HepG2 (cell line): ENCODE data around the gene ALPK3. TPM values are rescaled to one million over a fixed set of nuclear protein-coding genes. Genes with fewer than 3 reads are reported as not detected.
A peak's percentile ranks its signal among the peaks of the same experiment; 100 is the strongest.

ENCODE experiments used
- HNF4G ChIP-seq, 2 experiments: sonication (generic) in 1 of 2; formaldehyde crosslinking in 1 of 2; IDR thresholded peaks; 2 replicates each; pipeline versions ENCODE4 v1.4.0 to v1.6.1; 2011 to 2020; ENCODE audit warnings: borderline replicate concordance in 2 of 2, low read depth in 2 of 2, mild to moderate bottlenecking in 2 of 2, low read length in 1 of 2, missing genetic modification reagents in 1 of 2, moderate library complexity in 1 of 2
- HNRNPK ChIP-seq: fragments of 200-400 bp; formaldehyde crosslinking; IDR thresholded peaks from 2 replicates; pipeline ENCODE4 v1.6.1; 2018; ENCODE audit warnings: low read length, low read depth, moderate library complexity, mild to moderate bottlenecking; ENCODE audit not compliant: poor library complexity, severe bottlenecking
- ZBTB43 ChIP-seq: sonication (generic); formaldehyde crosslinking; conservative IDR thresholded peaks from 2 replicates; pipeline ENCODE4 v1.4.0; 2020; ENCODE audit warnings: missing genetic modification reagents
- ZNF407 ChIP-seq: sonication (generic); formaldehyde crosslinking; IDR thresholded peaks from one replicate; pipeline ENCODE4 v1.5.1; 2020; ENCODE audit warnings: mild to moderate bottlenecking, missing genetic modification reagents; ENCODE audit errors: not compliant biosample characterization
- ZNF687 ChIP-seq: sonication (generic); formaldehyde crosslinking; IDR thresholded peaks from 2 replicates; pipeline ENCODE4 v1.5.1; 2020; ENCODE audit warnings: mild to moderate bottlenecking, missing genetic modification reagents, moderate library complexity
- ZNF7 ChIP-seq: IDR thresholded peaks from 2 replicates; pipeline ENCODE4 v1.6.1; 2016; ENCODE audit warnings: missing biosample characterization, missing genetic modification reagents
- ZNF777 ChIP-seq: sonication (generic); formaldehyde crosslinking; IDR thresholded peaks from 2 replicates; pipeline ENCODE4 v1.4.0; 2020; ENCODE audit warnings: missing genetic modification reagents
- polyA plus RNA-seq, 8 experiments: library from polyadenylated mRNA; depleted of rRNA in 3 of 8; stranded (reverse) in 7 of 8; unstranded in 1 of 8; fragments of >200 nt; fragmentation: Illumina TruSeq in 4 of 8; extraction: Trizol in 4 of 8; gene quantifications; 2 replicates each; pipeline versions ENCODE4 v1.2.1 to v1.2.3, GENCODE V29; 2011 to 2016; ENCODE audit warnings: low read depth in 4 of 8, missing spikeins in 1 of 8, mixed read lengths in 1 of 8; ENCODE audit not compliant: insufficient read depth in 1 of 8
- total RNA-seq, 5 experiments: library from RNA; depleted of rRNA; stranded (reverse); fragments of >200 nt; fragmentation: Illumina TruSeq; extraction: Trizol; gene quantifications; 2 replicates each; pipeline ENCODE4 v1.2.3, GENCODE V29; 2016; ENCODE audit warnings: low read depth in 1 of 5
- TF ChIP-seq, protein P1 (sequence below): sonication (generic); formaldehyde crosslinking; IDR thresholded peaks from 2 replicates; pipeline ENCODE4 v1.4.0; 2020; ENCODE audit warnings: mild to moderate bottlenecking, missing genetic modification reagents
- TF ChIP-seq, protein P2 (sequence below): IDR thresholded peaks from 2 replicates; pipeline ENCODE4 v1.6.1; 2016; ENCODE audit warnings: missing compliant biosample characterization, missing genetic modification reagents, borderline replicate concordance
- TF ChIP-seq, protein P3 (sequence below): IDR thresholded peaks from 2 replicates; pipeline ENCODE4 v1.6.1; 2016; ENCODE audit warnings: mild to moderate bottlenecking, missing biosample characterization, missing genetic modification reagents

The ALPK3 gene
- total and polyA plus RNA-seq, 2 of the 13 experiments (the other 11 are each of a cell fraction or from before 2014, with no cell fraction given): 0.04 to 0.42 TPM

- no peak for TF ChIP-seq ZNF407 (CRISPR knock-in tag)
- no peak for TF ChIP-seq ZNF7 (CRISPR knock-in tag)
- TF ChIP-seq HNF4G (IDR thresholded peaks at IDR 0.05; ENCODE audit: borderline replicate concordance, low read depth, low read length): no peak
- TF ChIP-seq HNF4G (CRISPR knock-in tag; IDR thresholded peaks at IDR 0.05; ENCODE audit: borderline replicate concordance, low read depth): 0 out of 2 replicates have a peak, but pooled peaks have one; percentile 30
- TF ChIP-seq ZNF687: peak; percentile 53
- TF ChIP-seq HNRNPK: no peak
- TF ChIP-seq, protein P1, sequence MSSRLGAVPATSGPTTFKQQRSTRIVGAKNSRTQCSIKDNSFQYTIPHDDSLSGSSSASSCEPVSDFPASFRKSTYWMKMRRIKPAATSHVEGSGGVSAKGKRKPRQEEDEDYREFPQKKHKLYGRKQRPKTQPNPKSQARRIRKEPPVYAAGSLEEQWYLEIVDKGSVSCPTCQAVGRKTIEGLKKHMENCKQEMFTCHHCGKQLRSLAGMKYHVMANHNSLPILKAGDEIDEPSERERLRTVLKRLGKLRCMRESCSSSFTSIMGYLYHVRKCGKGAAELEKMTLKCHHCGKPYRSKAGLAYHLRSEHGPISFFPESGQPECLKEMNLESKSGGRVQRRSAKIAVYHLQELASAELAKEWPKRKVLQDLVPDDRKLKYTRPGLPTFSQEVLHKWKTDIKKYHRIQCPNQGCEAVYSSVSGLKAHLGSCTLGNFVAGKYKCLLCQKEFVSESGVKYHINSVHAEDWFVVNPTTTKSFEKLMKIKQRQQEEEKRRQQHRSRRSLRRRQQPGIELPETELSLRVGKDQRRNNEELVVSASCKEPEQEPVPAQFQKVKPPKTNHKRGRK (CRISPR knock-in tag): 0 out of 2 replicates have a peak, but pooled peaks have one; percentile 39
- no peak for TF ChIP-seq ZNF777 (CRISPR knock-in tag)
- TF ChIP-seq, protein P2, sequence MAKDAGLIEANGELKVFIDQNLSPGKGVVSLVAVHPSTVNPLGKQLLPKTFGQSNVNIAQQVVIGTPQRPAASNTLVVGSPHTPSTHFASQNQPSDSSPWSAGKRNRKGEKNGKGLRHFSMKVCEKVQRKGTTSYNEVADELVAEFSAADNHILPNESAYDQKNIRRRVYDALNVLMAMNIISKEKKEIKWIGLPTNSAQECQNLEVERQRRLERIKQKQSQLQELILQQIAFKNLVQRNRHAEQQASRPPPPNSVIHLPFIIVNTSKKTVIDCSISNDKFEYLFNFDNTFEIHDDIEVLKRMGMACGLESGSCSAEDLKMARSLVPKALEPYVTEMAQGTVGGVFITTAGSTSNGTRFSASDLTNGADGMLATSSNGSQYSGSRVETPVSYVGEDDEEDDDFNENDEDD (CRISPR knock-in tag): no peak
- TF ChIP-seq, protein P3, sequence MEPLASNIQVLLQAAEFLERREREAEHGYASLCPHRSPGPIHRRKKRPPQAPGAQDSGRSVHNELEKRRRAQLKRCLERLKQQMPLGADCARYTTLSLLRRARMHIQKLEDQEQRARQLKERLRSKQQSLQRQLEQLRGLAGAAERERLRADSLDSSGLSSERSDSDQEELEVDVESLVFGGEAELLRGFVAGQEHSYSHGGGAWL: no peak
- TF ChIP-seq ZBTB43 (CRISPR knock-in tag): no peak
Measured at GRCh38 chr15:84826369-84826823, 9.2 kb downstream of the ALPK3 start (continued).
